Astrocyte (in vitro differentiated cells and primary cell): ENCODE results near the gene NPB. TPM values are rescaled to one million over a fixed set of nuclear protein-coding genes. Genes with fewer than 3 reads are reported as not detected.

Experiments
- DNase-seq: peaks from one replicate; pipeline ENCODE4 v3.0.0-alpha.2; 2010; ENCODE audit warnings: low read depth
- FAIRE-seq: peaks from 2 replicates; lab custom pipeline; 2011; peaks lifted over from hg19 to GRCh38; lab: Jason Lieb, UNC
- H2AFZ ChIP-seq: 2 replicates; pipeline ENCODE4 v1.6.0; 2012; ENCODE audit warnings: low read depth, low read length, inconsistent platforms
- H3K27ac ChIP-seq: 2 replicates; pipeline ENCODE4 v1.5.1; 2011; ENCODE audit warnings: low read depth, low read length, inconsistent platforms
- H3K27me3 ChIP-seq: 2 replicates; pipeline ENCODE4 v1.6.0; 2011; ENCODE audit warnings: low read length, inconsistent platforms; ENCODE audit not compliant: insufficient read depth
- H3K36me3 ChIP-seq: 2 replicates; pipeline ENCODE4 v1.5.1; 2011; ENCODE audit warnings: low read length, inconsistent platforms; ENCODE audit not compliant: insufficient read depth
- H3K4me1 ChIP-seq: 2 replicates; pipeline ENCODE4 v1.5.1; 2011; ENCODE audit warnings: low read length, inconsistent platforms; ENCODE audit not compliant: insufficient read depth
- H3K4me2 ChIP-seq: 2 replicates; pipeline ENCODE4 v1.6.0; 2012; ENCODE audit warnings: low read length, inconsistent platforms
- H3K4me3 ChIP-seq: 2 replicates; pipeline ENCODE4 v1.5.1; 2011; ENCODE audit warnings: low read depth, mild to moderate bottlenecking, low read length, inconsistent platforms; ENCODE audit not compliant: insufficient read depth
- H3K79me2 ChIP-seq: 2 replicates; pipeline ENCODE4 v1.6.0; 2012; ENCODE audit warnings: mild to moderate bottlenecking, low read length, inconsistent platforms; ENCODE audit not compliant: insufficient read depth
- H3K9ac ChIP-seq: 2 replicates; pipeline ENCODE4 v1.6.0; 2012; ENCODE audit warnings: mild to moderate bottlenecking, low read length, inconsistent platforms
- H3K9me3 ChIP-seq: 2 replicates; pipeline ENCODE4 v1.5.1; 2012; ENCODE audit warnings: low read depth, mild to moderate bottlenecking, low read length, inconsistent platforms; ENCODE audit not compliant: insufficient read depth
- H4K20me1 ChIP-seq: 2 replicates; pipeline ENCODE4 v1.6.0; 2012; ENCODE audit warnings: low read length, inconsistent platforms; ENCODE audit not compliant: insufficient read depth
- H3K27ac Mint-ChIP-seq: one replicate; pipeline ENCODE4 v1.8.0; 2021; ENCODE audit warnings: mild to moderate bottlenecking, mixed read lengths; ENCODE audit not compliant: unreplicated experiment
- H3K27me3 Mint-ChIP-seq: one replicate; pipeline ENCODE4 v1.8.0; 2021; ENCODE audit warnings: low read depth, mixed read lengths; ENCODE audit not compliant: unreplicated experiment
- H3K36me3 Mint-ChIP-seq: one replicate; pipeline ENCODE4 v1.8.0; 2021; ENCODE audit warnings: low read depth, mixed read lengths; ENCODE audit not compliant: unreplicated experiment
- H3K4me1 Mint-ChIP-seq: one replicate; pipeline ENCODE4 v1.8.0; 2021; ENCODE audit warnings: low read depth, mixed read lengths; ENCODE audit not compliant: unreplicated experiment
- H3K4me3 Mint-ChIP-seq: one replicate; pipeline ENCODE4 v1.8.0; 2021; ENCODE audit warnings: mild to moderate bottlenecking, moderate library complexity, mixed read lengths; ENCODE audit not compliant: unreplicated experiment
- H3K9me3 Mint-ChIP-seq: one replicate; pipeline ENCODE4 v1.8.0; 2021; ENCODE audit warnings: mild to moderate bottlenecking, mixed read lengths; ENCODE audit not compliant: unreplicated experiment
- CTCF ChIP-seq: IDR thresholded peaks from 2 replicates; pipeline ENCODE4 v1.5.1; 2011; ENCODE audit warnings: low read depth, mild to moderate bottlenecking, inconsistent platforms, low read length, moderate library complexity; ENCODE audit not compliant: insufficient read depth
- EZH2 ChIP-seq: IDR thresholded peaks from 2 replicates; pipeline ENCODE4 v1.6.1; 2012; ENCODE audit warnings: mild to moderate bottlenecking, low read length, inconsistent platforms; ENCODE audit not compliant: insufficient read depth
- total RNA-seq: library from RNA; stranded (reverse); gene quantifications from 2 replicates; pipeline ENCODE4 v1.2.1, GENCODE V29; 2021

The NPB gene
- total RNA-seq, 1 donor from 2014 or later = 2.0 TPM

DNA sequence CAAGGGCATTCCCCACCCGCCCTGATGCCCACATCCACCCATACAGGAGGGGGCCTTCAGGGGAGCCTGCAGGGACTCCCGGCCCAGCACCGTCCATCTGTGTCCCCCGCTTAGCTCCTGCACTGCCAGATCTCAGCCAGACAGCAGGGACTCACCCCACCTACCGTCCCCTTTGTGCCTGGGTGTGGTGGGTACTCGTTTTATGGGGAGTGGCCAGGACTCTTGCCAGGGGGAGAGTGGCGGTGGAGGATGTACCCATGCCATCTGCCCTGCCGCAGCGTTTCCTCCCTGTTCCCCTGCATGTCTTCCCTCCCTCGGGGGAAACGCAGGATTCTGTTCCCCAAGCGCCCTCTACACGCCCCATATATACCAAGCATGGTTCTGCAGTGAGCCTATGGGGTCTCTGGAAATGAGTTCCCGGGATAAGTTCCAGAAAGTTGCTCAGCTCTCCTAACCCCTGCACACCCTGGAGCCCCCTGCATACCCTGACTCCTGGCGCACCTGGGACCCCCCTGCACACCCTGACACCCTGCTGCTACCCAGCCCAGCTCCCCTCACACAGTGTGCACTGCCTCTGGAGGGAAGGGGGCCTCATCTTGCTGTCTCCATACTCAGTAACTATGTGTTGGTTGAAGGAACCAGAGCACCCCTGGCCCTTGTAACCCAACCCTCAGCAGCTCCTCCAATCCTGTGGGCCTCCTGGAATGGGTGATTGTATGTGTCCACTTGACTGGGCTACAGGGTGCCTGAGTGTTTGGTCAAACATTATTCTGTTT is 29.7 kb downstream of the NPB start:
- no peak overlapping the region for H3K27ac Mint-ChIP-seq
- FAIRE-seq (no peak), DNase-seq (no peak)
- Histone ChIP-seq H3K27me3 (no peaks in the 10 kb centered on the region), H3K4me3 (no peak overlapping the region), H3K9me3 (no peaks in the 10 kb centered on the region), H4K20me1 (peaks cover 37% of the 10 kb centered on the region), H3K4me1 (peaks cover 13% of the 10 kb centered on the region), H3K9ac (no peak overlapping the region), H2AFZ (no peak overlapping the region), H3K36me3 (no peaks in the 10 kb centered on the region), H3K79me2 (peaks cover 23% of the 10 kb centered on the region), H3K4me2 (no peak overlapping the region), H3K27ac (no peak overlapping the region)
- TF ChIP-seq CTCF = no peak
- no peak for TF ChIP-seq EZH2
- H3K4me1 Mint-ChIP-seq = peaks cover 5% of the 10 kb centered on the region
- no peaks in the 10 kb centered on the region for H3K9me3 Mint-ChIP-seq
- no peak overlapping the region for H3K4me3 Mint-ChIP-seq
- H3K36me3 Mint-ChIP-seq = peaks cover 10% of the 10 kb centered on the region
- H3K27me3 Mint-ChIP-seq = no peaks in the 10 kb centered on the region

- H3K27me3 ChIP-seq = no peaks in the 10 kb centered on the region
- Mint-ChIP-seq H3K4me3 (no peak overlapping the region), H3K27ac (no peak overlapping the region), H3K36me3 (peaks cover 10% of the 10 kb centered on the region), H3K4me1 (peaks cover 5% of the 10 kb centered on the region), H3K27me3 (no peaks in the 10 kb centered on the region), H3K9me3 (no peaks in the 10 kb centered on the region)
- H3K79me2 ChIP-seq = peaks cover 20% of the 10 kb centered on the region
- FAIRE-seq (no peak), DNase-seq (no peak)
- peaks cover 37% of the 10 kb centered on the region for H4K20me1 ChIP-seq
- H2AFZ ChIP-seq = no peak overlapping the region
- peaks cover 15% of the 10 kb centered on the region for H3K4me1 ChIP-seq
- H3K4me3 ChIP-seq = no peak overlapping the region
- H3K9me3 ChIP-seq = no peaks in the 10 kb centered on the region
- H3K9ac ChIP-seq = no peak overlapping the region
- no peak overlapping the region for H3K4me2 ChIP-seq
- TF ChIP-seq EZH2 = no peak
- TF ChIP-seq CTCF = no peak
- H3K27ac ChIP-seq = no peak overlapping the region
- no peaks in the 10 kb centered on the region for H3K36me3 ChIP-seq
Observed at GRCh38 chr17:81932333-81932983, 30.4 kb downstream of the NPB start.
